WTC11 (cell line): ENCODE data around the gene JOSD2. TPM values are rescaled to one million over a fixed set of nuclear protein-coding genes. Genes with fewer than 3 reads are reported as not detected.

Experiments used
- ATAC-seq: fragments of 200-7000 bp; cut with Tn5 transposase; 2 replicates; pipeline ENCODE4 v1.10.0; 2021; ENCODE audit warnings: mild to moderate bottlenecking, moderate library complexity
- CTCF ChIA-PET: fragments of 300-600 bp; sonication (Branson Sonifier 250); formaldehyde crosslinking; loops from one replicate; lab custom pipeline; 2021; ENCODE audit warnings: antibody characterized with exemption; lab: Charles Lee
- POLR2A ChIA-PET: fragments of 350-600 bp; sonication (Branson Sonifier 250); formaldehyde crosslinking; loops from one replicate; lab custom pipeline; 2021; ENCODE audit warnings: antibody characterized with exemption; lab: Charles Lee
- DNase-seq: peaks from one replicate; pipeline ENCODE4 v3.0.0; 2021; ENCODE audit warnings: low spot score
- H3K27ac Mint-ChIP-seq: 2 replicates; pipeline ENCODE4 v1.8.0; 2021; ENCODE audit warnings: mixed read lengths
- H3K27me3 Mint-ChIP-seq: 2 replicates; pipeline ENCODE4 v1.8.0; 2021; ENCODE audit warnings: low read depth, mild to moderate bottlenecking, moderate library complexity, mixed read lengths
- H3K36me3 Mint-ChIP-seq: 2 replicates; pipeline ENCODE4 v1.8.0; 2021; ENCODE audit warnings: mixed read lengths
- H3K4me1 Mint-ChIP-seq: 2 replicates; pipeline ENCODE4 v1.8.0; 2022; ENCODE audit warnings: mixed read lengths
- H3K4me3 Mint-ChIP-seq: 2 replicates; pipeline ENCODE4 v1.8.0; 2021; ENCODE audit warnings: mild to moderate bottlenecking, moderate library complexity, mixed read lengths
- H3K9me3 Mint-ChIP-seq: 2 replicates; pipeline ENCODE4 v1.8.0; 2021; ENCODE audit warnings: mixed read lengths
- CREM ChIP-seq: sonication (generic); formaldehyde crosslinking; IDR thresholded peaks from 2 replicates; pipeline ENCODE4 v1.8.1; 2022; ENCODE audit warnings: mild to moderate bottlenecking, missing genetic modification reagents, moderate library complexity
- GRHL2 ChIP-seq: fragments of 250-450 bp; sonication (Bioruptor Pico); IDR thresholded peaks from 2 replicates; pipeline ENCODE4 v1.8.0; 2022; ENCODE audit warnings: mild to moderate bottlenecking, moderate library complexity; ENCODE audit not compliant: insufficient replicate concordance, severe bottlenecking
- NFYB ChIP-seq: sonication (generic); formaldehyde crosslinking; conservative IDR thresholded peaks from 2 replicates; pipeline ENCODE4 v1.8.0; 2022; ENCODE audit warnings: low read depth, missing genetic modification reagents
- OVOL2 ChIP-seq: fragments of 250-450 bp; sonication (Bioruptor Pico); IDR thresholded peaks from 2 replicates; pipeline ENCODE4 v1.9.0; 2021; ENCODE audit warnings: mild to moderate bottlenecking, borderline replicate concordance
- TEAD4 ChIP-seq: sonication (generic); formaldehyde crosslinking; IDR thresholded peaks from 2 replicates; pipeline ENCODE4 v1.8.0; 2022; ENCODE audit warnings: mild to moderate bottlenecking, missing genetic modification reagents
- TP53 ChIP-seq: sonication (generic); formaldehyde crosslinking; IDR thresholded peaks from 2 replicates; pipeline ENCODE4 v1.8.1; 2023; ENCODE audit warnings: mild to moderate bottlenecking, missing genetic modification reagents
- total RNA-seq: library from RNA; stranded (reverse); gene quantifications from 3 replicates; pipeline ENCODE4 v1.2.3, GENCODE V29; 2021
- TF ChIP-seq, protein P1 (sequence below): fragments of 250-450 bp; sonication (Bioruptor Pico); conservative IDR thresholded peaks from 2 replicates; pipeline ENCODE4 v1.9.0; 2021; ENCODE audit warnings: mild to moderate bottlenecking
- TF ChIP-seq, protein P2 (sequence below): sonication (generic); formaldehyde crosslinking; IDR thresholded peaks from 2 replicates; pipeline ENCODE4 v1.8.1; 2023; ENCODE audit warnings: mild to moderate bottlenecking, missing genetic modification reagents, moderate library complexity
- TF ChIP-seq, protein P3 (sequence below): sonication (generic); formaldehyde crosslinking; IDR thresholded peaks from 2 replicates; pipeline ENCODE4 v1.8.1; 2023; ENCODE audit warnings: mild to moderate bottlenecking, moderate library complexity, missing genetic modification reagents
- TF ChIP-seq, protein P4 (sequence below): fragments of 250-450 bp; sonication (Bioruptor Pico); IDR thresholded peaks from 2 replicates; pipeline ENCODE4 v1.9.0; 2021; ENCODE audit warnings: mild to moderate bottlenecking, borderline replicate concordance
- TF ChIP-seq, protein P5 (sequence below): fragments of 250-450 bp; sonication (Bioruptor Pico); IDR thresholded peaks from 2 replicates; pipeline ENCODE4 v1.8.0; 2021; ENCODE audit warnings: mild to moderate bottlenecking

JOSD2 gene
- total RNA-seq, 1 experiment from 2014 or later, result 4.0 TPM

DNA sequence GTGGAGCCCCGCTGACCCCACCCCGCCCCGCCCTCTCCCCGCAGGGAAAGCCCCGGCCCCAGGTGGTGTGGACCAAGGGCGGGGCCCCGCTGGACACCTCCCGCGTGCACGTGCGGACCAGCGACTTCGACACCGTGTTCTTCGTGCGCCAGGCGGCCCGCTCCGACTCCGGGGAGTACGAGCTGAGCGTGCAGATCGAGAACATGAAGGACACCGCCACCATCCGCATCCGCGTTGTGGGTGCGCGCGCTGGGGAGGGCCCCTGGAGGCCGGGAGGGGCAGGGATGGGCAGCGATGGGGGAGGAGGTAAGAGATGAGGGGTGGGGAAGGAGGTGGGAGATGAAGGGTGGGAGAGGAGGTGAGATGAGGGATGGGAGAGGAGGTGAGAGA lies 51.9 kb downstream of the JOSD2 start (continued):
- TF ChIP-seq, protein P1, sequence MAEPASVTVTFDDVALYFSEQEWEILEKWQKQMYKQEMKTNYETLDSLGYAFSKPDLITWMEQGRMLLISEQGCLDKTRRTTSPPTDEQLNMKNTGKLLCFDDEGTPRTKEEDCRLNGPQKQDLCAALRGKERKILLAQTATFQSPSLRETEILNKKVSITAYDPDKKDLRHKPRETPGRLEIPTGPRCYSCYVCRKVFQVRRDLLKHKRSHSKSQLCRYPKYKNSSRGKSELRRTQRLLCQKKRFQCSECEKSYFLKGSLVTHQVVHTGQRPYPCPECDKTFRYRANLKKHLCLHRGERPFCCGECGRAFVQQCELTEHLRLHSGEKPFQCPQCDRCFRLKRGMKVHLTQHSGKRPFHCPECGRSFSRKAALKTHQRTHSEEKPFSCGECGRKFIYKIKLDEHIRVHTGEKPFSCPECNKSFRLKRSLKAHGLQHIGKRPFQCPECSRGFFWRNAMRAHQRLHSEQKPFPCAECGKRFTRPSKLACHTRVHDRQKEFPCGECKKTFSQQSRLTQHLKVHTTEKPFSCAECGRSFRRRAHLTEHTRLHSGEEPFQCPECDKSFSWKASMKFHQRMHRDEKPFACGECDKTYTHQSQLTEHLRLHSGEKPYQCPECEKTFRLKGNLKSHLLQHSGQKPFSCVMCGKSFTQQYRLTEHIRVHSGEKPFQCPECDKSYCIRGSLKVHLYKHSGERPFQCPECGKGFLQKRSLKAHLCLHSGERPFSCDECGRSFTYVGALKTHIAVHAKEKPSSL (CRISPR knock-in tag), result no peak
- TF ChIP-seq TP53 (no peak), TEAD4 (CRISPR knock-in tag) (no peak)
- TF ChIP-seq, protein P2, sequence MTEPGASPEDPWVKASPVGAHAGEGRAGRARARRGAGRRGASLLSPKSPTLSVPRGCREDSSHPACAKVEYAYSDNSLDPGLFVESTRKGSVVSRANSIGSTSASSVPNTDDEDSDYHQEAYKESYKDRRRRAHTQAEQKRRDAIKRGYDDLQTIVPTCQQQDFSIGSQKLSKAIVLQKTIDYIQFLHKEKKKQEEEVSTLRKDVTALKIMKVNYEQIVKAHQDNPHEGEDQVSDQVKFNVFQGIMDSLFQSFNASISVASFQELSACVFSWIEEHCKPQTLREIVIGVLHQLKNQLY (CRISPR knock-in tag), result no peak

DNA sequence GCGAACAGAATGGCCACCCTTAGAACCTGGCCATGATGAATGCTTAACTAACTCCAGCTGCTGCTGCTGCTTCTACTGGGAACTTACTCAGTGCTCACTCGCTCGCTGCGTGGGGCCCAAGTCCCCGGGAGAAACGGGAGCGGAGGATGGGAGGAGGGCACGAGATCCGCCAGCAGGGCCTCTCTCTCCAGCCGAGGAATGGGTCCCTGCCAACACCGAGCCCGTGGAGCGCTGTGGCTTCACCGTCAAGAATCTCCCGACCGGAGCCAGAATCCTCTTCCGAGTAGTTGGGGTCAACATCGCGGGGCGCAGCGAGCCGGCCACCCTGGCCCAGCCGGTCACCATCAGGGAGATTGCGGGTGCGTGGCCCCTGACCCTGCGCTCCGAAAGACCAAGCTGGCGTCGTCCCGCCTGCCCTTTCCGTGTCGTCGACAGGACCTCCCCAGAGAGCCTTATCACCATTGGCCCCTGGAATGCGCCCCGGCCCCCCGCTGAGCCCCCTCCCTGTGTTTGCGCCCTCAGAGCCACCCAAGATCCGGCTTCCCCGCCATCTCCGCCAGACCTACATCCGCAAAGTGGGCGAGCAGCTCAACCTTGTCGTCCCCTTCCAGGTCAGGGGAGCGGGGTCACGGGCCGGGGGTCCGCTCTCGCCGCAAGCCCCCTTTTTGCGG lies 52.5 kb downstream of the JOSD2 start:
- no peak for DNase-seq
- ATAC-seq, result no peak
- H3K27me3 Mint-ChIP-seq, result no peaks in the 10 kb centered on the region; the same call in 1 of the 2 replicates
- no peaks in the 10 kb centered on the region for H3K36me3 Mint-ChIP-seq
- no peak for TF ChIP-seq TP53
- TF ChIP-seq, protein P3, sequence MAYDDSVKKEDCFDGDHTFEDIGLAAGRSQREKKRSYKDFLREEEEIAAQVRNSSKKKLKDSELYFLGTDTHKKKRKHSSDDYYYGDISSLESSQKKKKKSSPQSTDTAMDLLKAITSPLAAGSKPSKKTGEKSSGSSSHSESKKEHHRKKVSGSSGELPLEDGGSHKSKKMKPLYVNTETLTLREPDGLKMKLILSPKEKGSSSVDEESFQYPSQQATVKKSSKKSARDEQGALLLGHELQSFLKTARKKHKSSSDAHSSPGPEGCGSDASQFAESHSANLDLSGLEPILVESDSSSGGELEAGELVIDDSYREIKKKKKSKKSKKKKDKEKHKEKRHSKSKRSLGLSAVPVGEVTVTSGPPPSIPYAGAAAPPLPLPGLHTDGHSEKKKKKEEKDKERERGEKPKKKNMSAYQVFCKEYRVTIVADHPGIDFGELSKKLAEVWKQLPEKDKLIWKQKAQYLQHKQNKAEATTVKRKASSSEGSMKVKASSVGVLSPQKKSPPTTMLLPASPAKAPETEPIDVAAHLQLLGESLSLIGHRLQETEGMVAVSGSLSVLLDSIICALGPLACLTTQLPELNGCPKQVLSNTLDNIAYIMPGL (CRISPR knock-in tag), result no peak
- ChIA-PET POLR2A (no interaction called here), CTCF (interaction anchor here (0.6 to 2.5 kb wide), 5 partner anchors 7 to 129 kb away, joined by 3 to 13 read pairs (median 4); partner anchors contain the start of gene KCNC3)
- no peak overlapping the region for H3K4me3 Mint-ChIP-seq
- H3K9me3 Mint-ChIP-seq, result peaks cover 9% of the 10 kb centered on the region
- no peaks in the 10 kb centered on the region for H3K4me1 Mint-ChIP-seq
- no peak overlapping the region for H3K27ac Mint-ChIP-seq

DNA sequence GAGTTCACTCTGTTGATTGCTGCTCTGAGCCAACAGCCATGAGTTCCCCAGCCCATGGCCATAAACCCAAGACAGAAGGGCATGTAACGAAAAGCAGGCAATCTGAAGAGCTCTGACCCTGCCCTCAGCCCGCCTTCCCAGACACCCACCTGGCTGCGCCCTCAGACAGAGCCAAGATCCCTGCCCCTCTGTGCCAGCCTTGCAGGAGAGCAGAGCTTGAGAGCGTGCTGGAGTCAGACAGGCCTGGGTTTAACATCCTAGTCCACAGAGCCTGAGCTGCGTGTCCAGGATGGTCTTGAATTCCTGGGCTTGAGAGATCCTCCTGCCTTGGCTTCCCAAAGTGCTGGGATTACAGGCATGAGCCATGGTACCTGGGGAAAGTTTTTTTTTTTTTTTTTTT lies 53.7 kb downstream of the JOSD2 start:
- H3K27me3 Mint-ChIP-seq, result no peaks in the 10 kb centered on the region
- DNase-seq (no peak), ATAC-seq (no peak)
- ChIA-PET POLR2A (no interaction called here), CTCF (interaction anchor here (1.6 to 2.5 kb wide), 3 partner anchors 9 to 100 kb away, joined by 3 to 13 read pairs (median 12); no protein-coding TSS in a partner anchor)
- H3K4me1 Mint-ChIP-seq, result no peaks in the 10 kb centered on the region
- H3K9me3 Mint-ChIP-seq, result peaks cover 9% of the 10 kb centered on the region
- no peak overlapping the region for H3K4me3 Mint-ChIP-seq
- no peaks in the 10 kb centered on the region for H3K36me3 Mint-ChIP-seq
- H3K27ac Mint-ChIP-seq, result no peak overlapping the region
- TF ChIP-seq, protein P4, sequence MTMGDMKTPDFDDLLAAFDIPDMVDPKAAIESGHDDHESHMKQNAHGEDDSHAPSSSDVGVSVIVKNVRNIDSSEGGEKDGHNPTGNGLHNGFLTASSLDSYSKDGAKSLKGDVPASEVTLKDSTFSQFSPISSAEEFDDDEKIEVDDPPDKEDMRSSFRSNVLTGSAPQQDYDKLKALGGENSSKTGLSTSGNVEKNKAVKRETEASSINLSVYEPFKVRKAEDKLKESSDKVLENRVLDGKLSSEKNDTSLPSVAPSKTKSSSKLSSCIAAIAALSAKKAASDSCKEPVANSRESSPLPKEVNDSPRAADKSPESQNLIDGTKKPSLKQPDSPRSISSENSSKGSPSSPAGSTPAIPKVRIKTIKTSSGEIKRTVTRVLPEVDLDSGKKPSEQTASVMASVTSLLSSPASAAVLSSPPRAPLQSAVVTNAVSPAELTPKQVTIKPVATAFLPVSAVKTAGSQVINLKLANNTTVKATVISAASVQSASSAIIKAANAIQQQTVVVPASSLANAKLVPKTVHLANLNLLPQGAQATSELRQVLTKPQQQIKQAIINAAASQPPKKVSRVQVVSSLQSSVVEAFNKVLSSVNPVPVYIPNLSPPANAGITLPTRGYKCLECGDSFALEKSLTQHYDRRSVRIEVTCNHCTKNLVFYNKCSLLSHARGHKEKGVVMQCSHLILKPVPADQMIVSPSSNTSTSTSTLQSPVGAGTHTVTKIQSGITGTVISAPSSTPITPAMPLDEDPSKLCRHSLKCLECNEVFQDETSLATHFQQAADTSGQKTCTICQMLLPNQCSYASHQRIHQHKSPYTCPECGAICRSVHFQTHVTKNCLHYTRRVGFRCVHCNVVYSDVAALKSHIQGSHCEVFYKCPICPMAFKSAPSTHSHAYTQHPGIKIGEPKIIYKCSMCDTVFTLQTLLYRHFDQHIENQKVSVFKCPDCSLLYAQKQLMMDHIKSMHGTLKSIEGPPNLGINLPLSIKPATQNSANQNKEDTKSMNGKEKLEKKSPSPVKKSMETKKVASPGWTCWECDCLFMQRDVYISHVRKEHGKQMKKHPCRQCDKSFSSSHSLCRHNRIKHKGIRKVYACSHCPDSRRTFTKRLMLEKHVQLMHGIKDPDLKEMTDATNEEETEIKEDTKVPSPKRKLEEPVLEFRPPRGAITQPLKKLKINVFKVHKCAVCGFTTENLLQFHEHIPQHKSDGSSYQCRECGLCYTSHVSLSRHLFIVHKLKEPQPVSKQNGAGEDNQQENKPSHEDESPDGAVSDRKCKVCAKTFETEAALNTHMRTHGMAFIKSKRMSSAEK (CRISPR knock-in tag), result no peak
- no peak for TF ChIP-seq NFYB (CRISPR knock-in tag)
- TF ChIP-seq, protein P5, sequence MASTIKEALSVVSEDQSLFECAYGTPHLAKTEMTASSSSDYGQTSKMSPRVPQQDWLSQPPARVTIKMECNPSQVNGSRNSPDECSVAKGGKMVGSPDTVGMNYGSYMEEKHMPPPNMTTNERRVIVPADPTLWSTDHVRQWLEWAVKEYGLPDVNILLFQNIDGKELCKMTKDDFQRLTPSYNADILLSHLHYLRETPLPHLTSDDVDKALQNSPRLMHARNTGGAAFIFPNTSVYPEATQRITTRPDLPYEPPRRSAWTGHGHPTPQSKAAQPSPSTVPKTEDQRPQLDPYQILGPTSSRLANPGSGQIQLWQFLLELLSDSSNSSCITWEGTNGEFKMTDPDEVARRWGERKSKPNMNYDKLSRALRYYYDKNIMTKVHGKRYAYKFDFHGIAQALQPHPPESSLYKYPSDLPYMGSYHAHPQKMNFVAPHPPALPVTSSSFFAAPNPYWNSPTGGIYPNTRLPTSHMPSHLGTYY, result no peak
- no peak for TF ChIP-seq CREM (CRISPR knock-in tag)
- no peak for TF ChIP-seq GRHL2 (CRISPR knock-in tag)
- no peak for TF ChIP-seq TP53
- no peak for TF ChIP-seq OVOL2 (CRISPR knock-in tag)
- TF ChIP-seq, all 79 proteins: peak for 0

Other genes with a start within 250 kb of the JOSD2 start
- gene KCNC3, start 181.8 kb downstream of the JOSD2 start, total RNA-seq, result 8.5 to 10.1 TPM (median 10.0 TPM) in 3 replicates
- gene NAPSA, start 145.6 kb downstream of the JOSD2 start, total RNA-seq, result 2.4 to 3.1 TPM (median 2.7 TPM) in 3 replicates
- 40.5 to 45.8 TPM (median 41.0 TPM) in 3 replicates for gene NR1H2, start 134.7 kb downstream of the JOSD2 start, total RNA-seq
- 163 to 179 TPM (median 178 TPM) in 3 replicates for gene POLD1, start 126.8 kb downstream of the JOSD2 start, total RNA-seq
- 3.1 to 4.7 TPM (median 3.7 TPM) in 3 replicates for gene SPIB, start 92.3 kb downstream of the JOSD2 start, total RNA-seq
- 2.6 to 5.4 TPM (median 5.0 TPM) in 3 replicates for gene MYBPC2, start 78.3 kb downstream of the JOSD2 start, total RNA-seq
- 114 to 120 TPM (median 114 TPM) in 3 replicates for gene EMC10, start 34.7 kb downstream of the JOSD2 start, total RNA-seq
- gene GARIN5A, start 34.3 kb downstream of the JOSD2 start, total RNA-seq, result 8.2 to 17.1 TPM (median 15.3 TPM) in 3 replicates
- gene ASPDH, start 2.7 kb upstream of the JOSD2 start, total RNA-seq, result not detected in 3 replicates
- 10.0 to 11.0 TPM (median 10.9 TPM) in 3 replicates for gene LRRC4B, start 57.2 kb upstream of the JOSD2 start, total RNA-seq
- gene SYT3, start 128.7 kb upstream of the JOSD2 start, total RNA-seq, result 14.6 to 21.7 TPM (median 20.1 TPM) in 3 replicates
- gene C19orf81, start 138.3 kb upstream of the JOSD2 start, total RNA-seq, result 22.4 to 24.5 TPM (median 22.9 TPM) in 3 replicates
- 3.9 to 8.7 TPM (median 5.0 TPM) in 3 replicates for gene SHANK1, start 208.6 kb upstream of the JOSD2 start, total RNA-seq
- 7.6 to 9.5 TPM (median 8.2 TPM) in 3 replicates for gene CLEC11A, start 212.2 kb upstream of the JOSD2 start, total RNA-seq